HG03066 (cell line): ENCODE results near the gene CIT.
"Not testable (repeated sequence)": the region's sequence is repeated elsewhere in the genome, so short reads cannot be mapped to it uniquely, and the experiment has no call there.

Source experiments
- ATAC-seq: cut with Tn5 transposase; IDR thresholded peaks from one replicate; pipeline ENCODE4 v1.9.1; 2021; ENCODE audit warnings: low read depth; ENCODE audit not compliant: unreplicated experiment

CIT gene

DNA sequence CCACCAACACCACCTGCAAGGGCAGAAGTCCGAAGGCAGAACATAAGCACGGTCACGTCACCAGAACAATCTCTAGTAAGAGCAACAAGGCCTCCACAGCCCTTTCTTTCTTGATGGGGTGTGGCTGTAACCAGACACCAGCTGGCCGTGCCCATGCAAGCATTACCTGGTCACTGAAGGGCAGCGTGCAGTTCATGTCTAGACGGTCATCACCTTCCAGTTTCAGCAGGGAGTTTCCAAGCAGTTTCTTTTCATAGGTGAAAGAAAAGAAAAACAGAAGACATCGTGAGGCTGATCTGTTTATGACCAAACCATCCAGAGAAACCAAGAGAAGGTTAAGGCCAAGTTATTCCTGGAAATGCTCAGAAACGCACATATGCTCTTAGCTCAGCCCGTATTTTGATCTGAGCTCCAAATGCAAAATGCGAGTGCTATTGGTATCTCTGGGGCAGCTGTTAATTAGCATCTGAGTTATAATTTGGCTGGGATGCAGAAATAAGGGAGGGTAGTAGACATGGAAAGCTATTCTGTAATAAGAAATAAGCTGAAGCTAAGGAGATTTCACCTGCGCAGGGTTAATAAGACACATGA lies 166.7 kb downstream of the CIT start:
- no peak for ATAC-seq

GRCh38 chr12:119706427-119706826 lies 170.7 kb downstream of the CIT start:
- ATAC-seq = not testable (repeated sequence)

GRCh38 chr12:119705182-119705581 lies 171.9 kb downstream of the CIT start:
- ATAC-seq = no peak

- no peak for ATAC-seq
These were observed 172.9 kb downstream of the CIT start for GRCh38 chr12:119704065-119704747.

DNA sequence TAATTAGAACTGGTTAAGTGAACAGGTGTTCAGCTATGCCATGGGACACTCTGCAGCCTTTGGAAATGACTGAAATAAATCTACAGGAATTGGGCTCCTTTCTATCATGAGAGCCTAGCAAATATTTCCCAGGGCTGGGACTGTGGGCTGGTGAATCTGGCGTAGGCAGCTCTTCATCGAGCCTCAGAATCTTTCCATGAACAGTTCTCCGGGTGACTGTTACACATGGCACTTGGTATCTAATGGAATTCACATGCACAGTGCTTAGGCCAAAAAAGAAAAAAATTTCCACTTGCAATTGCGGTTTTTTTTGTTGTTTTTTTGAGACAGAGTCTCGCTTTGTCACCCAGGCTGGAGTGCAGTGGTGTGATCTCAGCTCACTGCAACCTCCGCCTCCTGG lies 177.0 kb downstream of the CIT start:
- ATAC-seq = no peak

GRCh38 chr12:119699199-119699760 lies 177.8 kb downstream of the CIT start:
- ATAC-seq = no peak

GRCh38 chr12:119696943-119697342 lies 180.2 kb downstream of the CIT start:
- ATAC-seq = no peak

- no peak for ATAC-seq
These were observed 182.1 kb downstream of the CIT start for GRCh38 chr12:119695034-119695433.

DNA sequence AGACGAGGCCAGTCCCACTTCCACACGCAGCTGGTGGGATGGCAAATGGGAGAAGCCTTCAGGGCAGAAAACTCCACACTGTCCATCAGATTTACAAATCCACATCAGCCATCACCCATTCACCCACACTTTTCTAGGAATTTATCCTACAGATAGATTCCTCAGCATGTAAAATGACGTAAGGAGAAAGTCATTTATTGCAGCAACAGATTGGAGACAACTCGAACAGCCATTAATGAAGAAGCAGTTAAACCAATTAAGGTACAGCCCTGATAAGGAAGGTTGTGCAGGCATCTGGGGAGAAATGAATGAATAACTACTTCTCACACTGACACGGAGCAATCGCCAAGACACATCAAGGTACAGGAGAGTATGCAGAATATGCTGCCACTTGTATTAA lies 183.0 kb downstream of the CIT start:
- ATAC-seq = no peak

- no peak for ATAC-seq
These were observed 183.6 kb downstream of the CIT start for GRCh38 chr12:119693511-119693910.

DNA sequence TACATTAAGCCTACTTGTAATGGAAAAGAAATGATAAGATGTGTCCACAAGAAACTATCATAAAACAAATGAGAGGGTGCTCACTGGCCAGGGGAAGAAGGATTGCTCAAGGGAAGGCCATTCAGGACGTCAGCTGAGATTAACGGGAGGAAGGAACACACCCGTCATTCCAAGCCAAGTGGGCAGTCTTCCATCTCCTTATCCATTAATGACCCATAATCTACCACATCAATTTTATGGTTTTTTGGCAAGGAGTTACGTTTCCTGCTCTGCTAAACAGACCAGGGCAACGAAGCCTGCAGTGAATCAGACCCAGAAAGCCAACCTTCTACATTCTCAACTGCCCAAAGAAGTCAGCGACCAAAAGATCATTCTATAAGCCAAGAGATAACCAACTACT lies 184.1 kb downstream of the CIT start:
- no peak for ATAC-seq

DNA sequence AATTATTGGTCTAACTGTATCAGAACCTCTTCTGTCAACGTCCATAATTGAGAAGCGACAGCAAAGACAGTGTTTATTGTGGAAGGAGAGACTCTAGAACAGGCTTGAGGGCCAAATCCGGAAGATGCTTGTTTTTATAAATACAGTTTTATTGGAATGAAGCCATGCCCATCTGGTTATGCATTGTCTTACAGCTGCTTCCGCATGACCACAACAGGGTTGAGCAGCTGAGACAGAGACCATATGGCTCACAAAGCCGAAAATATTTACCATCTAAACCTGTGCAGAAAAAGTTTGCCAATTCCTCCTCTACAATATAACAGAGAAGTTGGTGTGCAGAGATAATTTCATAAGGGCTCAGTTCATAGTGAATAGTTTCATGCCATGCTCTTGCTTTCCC lies 184.7 kb downstream of the CIT start:
- no peak for ATAC-seq

DNA sequence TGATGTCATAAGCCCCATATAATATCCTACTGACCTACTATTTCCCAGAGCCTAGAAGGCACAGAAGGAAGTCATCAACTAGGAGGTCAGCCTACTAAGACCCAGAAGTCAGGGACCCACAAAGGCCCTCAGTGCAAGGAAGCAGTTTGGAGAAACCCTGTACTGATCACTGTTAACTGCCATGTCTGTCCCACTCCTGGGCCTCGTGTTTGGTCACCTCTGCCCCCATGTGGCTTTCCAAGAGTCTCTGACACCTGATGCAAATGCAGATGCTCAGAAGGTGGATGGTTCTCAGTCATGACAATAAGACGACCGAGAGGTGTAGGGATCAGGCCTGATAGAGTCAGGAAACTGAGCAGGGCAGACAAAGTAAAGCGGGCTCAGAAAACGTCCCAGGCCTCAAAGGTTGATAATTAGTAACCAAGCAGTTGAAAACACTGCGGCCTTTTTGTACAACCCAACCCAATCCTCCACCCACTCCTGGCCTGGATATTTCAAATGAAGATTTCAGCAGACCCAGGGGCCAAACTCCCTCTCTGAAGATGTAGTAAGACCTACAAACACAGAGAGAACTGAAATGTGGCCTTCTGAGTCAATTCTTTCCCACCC lies 185.8 kb downstream of the CIT start:
- no peak for ATAC-seq

DNA sequence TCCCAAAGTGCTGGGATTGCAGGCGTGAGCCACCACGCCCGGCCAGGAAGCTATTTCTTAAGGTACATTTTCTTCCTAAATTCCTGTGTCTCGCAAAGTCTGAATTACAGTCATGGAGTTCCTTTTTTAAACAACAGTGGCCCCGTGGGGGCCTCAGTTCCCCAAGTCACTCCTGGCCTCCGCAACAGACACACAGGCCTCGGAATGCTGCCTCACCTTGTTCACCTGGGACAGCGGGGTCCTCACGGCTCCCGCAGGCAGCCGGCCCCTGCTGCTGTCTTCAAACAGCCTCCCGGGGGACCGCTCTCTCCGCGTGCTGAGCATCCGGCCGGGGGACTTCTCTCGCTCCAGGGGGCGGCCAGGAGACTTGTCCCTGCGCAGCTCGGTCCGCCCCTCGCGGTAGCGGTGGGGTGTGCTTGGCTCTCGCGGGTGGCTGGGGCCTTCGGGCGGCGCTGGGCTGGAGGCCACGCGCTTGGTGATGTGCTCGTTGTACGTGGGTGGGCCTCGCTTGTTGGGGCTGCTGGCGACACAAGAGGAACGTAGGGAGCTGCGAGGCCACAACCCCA lies 187.1 kb downstream of the CIT start:
- no peak for ATAC-seq

GRCh38 chr12:119687879-119688278 lies 189.2 kb downstream of the CIT start:
- no peak for ATAC-seq

- no peak for ATAC-seq
These were observed 189.7 kb downstream of the CIT start for GRCh38 chr12:119687406-119687805.

DNA sequence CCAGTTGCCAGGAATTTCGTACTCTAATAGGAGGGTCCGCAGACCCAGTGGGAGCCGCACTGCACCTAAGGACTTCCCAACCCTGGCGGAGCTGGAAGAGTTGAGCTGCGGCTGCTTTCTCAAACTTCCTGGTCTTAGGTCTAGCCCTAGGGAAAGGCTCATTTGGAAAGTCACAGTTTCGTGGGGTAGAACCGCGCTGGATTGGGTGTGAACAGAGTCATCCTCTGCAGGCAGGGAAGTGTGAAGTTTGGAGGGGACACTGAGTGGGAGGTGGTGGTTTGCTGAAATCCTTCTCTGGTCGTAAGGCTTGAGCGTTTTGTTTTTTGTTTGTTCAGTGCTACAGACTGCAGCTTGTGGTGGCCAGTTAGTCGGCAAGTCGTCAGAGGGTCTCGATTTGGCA lies 190.3 kb downstream of the CIT start:
- ATAC-seq = no peak

- no peak for ATAC-seq
These were observed 190.8 kb downstream of the CIT start for GRCh38 chr12:119686355-119686754.

- ATAC-seq = no peak
These were observed 191.7 kb downstream of the CIT start for GRCh38 chr12:119685375-119685774.

DNA sequence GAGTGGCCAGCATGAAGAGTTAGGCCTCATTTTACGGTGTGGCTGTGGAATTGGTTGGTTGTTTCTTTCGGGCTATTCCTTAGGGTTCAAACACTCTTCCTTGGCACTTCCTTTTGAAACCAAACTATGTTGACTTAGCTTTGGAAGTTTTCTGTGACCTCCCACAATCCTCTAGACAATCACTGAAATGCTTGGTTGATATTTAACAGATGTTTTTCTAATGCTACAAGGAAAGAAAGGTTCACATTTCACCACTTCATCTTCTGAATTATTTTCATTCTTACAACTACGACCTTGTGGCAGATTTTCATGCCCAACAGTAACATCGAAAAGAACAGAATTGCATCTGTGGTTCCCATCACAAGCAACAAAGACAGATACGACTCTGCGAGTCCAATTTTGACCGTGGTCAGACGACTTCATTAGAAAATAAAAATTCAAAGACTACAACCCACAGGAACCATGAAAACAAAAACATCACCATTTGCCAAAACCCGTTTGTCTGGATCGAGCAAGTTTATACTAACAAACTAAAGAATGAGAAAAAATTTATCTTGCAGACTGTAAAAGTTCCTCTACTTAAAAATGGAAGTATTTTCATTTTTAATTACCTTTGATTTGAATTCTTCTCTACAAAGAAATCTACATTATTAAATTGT lies 192.3 kb downstream of the CIT start:
- ATAC-seq = no peak

- no peak for ATAC-seq
These were observed 193.3 kb downstream of the CIT start for GRCh38 chr12:119683816-119684215.
